Retina (tissue), 1 donor: ENCODE results near the gene TRIM45.
"Not testable (repeated sequence)": the region's sequence is repeated elsewhere in the genome, so short reads cannot be mapped to it uniquely, and the experiment has no call there.

ENCODE experiments used
- DNase-seq: peaks from one replicate; pipeline ENCODE4 v3.0.0-alpha.2; 2016

Gene TRIM45

DNA sequence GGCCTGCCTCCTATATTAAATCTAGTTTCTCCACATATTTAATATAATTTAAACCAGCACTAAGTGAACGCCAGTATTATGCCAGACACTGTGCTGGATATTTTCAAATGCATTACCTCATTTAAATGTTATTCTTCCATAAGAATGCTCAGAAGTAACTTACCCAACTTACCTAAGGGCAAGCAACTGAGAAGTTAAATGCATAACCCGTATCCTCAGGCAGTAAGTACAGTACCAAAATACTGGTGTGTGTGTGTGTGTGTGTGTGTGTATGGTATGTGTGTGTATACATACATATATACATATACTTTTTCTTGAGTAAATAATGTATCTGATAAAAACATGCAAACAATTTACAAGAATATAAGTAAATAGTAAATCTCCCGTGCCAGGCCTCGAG, 9.0 kb upstream of the TRIM45 start:
- no peak for DNase-seq

DNA sequence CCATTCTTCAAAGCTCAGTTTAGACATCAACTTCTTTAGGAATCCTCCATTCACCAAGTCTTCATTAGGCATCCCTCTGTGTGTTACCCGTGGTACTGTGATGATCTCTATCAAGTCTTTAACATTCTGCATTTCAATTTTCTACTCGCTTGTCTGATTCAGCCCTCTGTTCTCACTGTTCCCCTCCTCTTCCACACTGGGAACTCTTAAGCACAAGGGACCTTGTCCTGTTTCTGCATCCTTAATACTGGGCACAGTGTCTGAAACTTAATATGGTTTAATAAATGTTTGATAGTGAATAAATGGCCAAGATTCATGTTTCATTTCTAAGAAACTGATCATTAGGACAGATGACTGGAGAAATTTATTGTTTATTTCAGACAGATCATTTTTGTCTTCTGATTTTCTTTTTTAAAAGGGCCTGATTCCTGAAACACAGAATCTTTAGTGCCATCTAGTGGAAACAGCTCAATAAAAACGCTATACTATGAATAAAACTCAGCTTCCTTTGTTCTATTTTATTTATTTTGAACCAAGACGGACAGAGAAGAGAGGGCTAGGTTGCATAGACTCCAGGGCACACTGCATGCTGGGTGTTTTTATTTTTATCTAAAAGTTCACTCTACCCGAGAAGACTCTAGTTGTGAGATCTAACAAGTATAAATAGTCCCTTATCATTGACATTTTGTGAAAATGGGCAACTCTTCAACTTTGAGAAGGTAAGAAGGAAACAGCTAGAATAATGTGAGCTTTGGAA, 7.0 kb upstream of the TRIM45 start:
- peak; percentile 60 for DNase-seq

DNA sequence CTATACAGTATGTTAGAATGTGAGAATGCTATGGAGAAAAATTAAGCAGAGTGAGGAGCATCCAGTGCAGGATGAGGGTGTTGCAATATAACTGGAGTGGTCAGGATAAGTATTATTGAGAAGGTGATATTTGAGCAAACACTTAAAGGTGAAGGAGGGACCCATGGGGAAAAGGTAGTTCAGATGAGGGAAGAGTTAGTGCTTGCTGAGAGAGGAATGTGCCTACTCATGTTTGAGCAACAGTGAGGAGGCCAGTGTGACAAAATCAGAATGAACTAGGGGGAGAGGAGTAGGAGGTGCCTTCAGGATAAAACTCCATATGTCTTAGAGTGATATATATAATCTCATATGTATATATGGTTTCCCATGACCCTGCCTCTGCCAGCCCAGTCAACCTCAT, 6.2 kb upstream of the TRIM45 start:
- DNase-seq = no peak

DNA sequence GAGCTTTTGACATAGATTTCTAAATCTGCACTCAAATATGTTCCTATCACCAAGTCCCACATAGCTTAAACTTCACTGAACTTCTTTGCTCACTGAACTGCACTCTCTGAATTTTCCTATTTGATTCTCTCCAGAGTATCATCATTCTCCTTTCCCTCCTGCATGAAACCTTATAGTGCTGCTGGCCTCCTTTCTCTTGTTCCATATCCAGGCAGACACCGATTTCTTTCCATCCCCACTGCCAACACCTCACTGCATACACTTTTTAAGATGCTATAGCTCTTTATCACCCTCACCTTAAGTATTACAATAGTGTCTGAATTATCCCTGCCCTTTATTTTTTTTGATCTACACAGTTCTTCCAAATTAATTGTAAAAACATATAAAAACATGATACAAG, 3.1 kb upstream of the TRIM45 start:
- no peak for DNase-seq

DNA sequence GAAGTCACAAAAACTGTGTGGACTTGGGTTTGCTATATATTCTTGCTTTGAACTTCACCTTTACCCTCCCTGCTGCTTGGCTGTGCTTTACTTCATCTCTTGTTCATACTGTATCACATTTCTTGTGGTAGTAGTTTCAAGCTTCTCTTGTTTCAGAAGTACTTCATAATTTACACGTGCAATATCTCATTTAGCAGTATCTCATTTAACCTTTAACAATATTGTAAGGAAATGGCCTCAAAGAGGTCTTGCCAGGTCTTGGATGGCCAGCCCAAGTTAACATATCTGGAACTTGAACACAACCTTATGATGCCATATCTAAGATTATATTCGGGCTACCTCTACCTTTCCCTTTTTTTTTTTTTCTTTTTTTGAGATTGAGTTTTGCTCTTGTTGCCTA, 1.7 kb upstream of the TRIM45 start:
- DNase-seq = no peak

DNA sequence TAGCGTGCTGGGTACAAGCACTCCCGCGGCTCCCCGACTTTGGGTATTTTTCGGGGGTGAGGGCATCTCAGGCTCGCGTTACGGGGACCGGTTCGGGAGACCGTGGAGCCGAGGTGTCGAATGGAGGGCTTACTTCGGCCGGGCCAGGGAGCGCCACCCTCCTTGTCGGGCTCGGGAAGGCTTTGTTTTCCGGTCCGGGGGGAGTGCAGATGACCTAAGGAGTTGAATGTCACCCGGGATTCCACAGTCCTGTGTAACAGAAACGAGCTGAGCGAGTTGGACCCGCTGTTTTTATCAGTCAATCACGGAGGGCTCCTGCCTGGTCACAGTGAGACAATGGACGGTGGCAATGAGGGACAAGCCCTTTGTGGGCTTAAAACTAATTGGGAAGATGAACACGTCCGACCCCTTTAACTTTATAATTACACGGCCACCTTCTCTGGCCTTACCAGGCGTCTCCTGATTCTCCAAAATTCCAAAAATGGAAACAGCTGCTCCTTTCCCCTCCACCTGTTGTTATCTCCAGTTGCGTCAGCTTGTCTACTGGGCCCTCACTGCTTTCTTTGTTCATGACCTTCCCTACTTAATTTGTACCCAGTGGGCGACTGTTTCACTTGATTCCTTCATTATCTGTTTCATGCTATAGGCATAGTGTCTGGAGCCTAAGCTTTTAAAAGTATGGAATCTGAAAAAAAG, 929 bp upstream of the TRIM45 start:
- no peak for DNase-seq

DNA sequence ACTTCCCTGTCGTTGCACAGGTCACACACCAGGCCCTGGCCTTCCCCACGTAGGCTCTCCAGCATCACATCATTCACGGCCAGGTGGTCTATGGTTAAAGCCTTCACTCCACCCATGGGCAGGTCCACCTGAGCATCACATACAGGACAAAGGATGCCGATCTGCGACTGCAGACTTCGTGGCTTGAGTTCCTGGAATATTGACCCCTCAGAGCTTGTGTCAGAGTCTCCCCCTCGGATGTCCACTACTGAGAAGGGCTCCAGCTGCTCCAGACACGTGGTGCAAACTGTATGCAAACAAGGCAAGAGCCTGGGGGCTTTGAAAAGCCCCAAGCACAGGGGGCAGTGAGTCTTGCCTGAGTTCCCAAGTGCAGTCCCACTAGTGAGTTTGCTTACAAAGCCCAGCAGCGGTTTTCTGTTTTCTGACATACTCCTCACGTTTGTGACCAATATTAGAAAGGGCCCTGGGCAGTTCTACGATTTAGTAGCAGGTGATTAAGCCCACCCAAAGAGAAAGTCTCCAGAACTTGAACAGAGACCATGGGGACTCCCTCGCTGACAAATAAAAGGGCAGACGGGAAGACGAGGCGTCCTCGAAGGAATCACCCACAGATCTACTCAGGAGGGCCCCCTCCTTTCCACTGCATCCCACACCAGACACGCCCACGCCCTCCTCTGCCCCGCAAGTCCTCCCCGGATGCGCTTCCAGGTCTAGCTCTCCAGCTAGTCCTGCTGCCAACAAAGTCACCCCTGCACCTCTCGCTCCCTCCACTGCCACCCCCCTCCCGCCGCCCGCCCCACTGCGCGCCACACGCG, 568 bp downstream of the TRIM45 start:
- peak; percentile 66 for DNase-seq

DNA sequence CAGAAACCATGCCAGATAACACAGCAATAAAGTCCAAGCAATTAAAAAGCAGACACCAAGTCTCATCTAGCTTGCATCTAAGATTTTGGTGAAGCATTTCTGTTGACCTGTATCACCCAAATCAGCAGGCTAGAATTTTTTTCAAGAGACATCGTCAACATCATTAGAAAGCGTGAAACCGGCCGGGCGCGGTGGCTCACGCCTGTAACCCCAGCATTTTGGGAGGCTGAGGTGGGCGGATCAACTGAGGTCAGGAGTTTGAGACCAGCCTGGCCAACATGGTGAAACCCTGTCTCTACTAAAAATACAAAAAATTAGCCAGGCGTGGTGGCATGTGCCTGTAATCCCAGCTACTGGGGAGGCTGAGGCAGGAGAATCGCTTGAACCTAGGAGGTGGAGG, 2.4 kb downstream of the TRIM45 start:
- not testable (repeated sequence) for DNase-seq

DNA sequence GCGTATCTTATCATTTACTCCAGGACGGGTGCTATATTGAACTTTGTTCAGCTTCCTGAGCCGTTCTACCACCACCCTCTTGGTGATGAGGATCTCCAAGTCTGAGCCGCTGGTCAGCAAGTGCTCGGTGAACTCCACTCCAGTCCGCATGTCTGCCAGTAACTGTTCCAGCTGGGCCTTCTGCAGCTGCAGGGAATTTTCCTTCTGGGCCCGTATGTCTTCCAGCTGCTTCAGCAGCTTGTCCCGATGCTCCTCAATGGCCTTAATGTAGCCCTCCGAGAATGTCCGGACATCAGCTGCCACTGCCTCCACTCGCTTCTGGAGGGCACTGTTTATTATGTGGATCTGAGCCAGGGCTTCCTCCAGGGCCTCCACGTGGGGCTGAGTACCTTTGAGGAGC, 3.4 kb downstream of the TRIM45 start:
- DNase-seq = no peak

DNA sequence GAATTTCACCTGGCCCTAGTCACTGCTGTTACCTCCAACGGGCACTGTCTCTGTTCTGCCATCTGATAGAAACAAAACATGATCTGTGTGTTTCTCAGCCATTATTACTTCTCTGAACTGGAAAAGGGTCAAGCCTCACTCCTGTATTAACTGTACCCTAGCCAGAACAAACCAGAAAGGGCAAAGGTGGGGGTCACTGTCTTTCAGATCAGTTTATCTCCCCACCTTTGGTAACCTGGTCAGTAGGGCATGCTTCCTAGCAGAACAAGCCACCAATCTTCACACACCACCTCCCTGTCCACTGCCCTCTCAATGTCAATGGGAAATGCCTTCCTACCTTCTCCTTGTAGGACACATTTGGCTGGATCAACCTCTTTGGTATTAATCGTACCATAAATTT, 3.9 kb downstream of the TRIM45 start:
- DNase-seq = no peak

DNA sequence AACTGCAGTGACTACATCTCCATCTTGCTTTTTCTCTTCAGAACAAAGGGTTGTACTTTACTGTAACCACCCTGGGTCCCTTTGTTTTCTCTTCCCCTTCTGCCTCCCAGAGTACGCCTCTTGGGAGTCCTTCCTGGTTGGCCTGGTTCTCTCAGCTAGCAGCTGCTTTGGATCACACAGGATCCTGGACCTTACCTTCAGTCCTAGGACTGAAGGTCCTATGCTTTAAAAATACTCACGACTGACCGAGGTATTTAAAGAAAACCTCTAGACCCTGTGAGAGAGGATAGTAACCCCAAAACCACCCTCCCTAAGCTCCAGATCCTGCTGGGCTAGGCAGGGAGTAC, 4.8 kb downstream of the TRIM45 start:
- DNase-seq = no peak

DNA sequence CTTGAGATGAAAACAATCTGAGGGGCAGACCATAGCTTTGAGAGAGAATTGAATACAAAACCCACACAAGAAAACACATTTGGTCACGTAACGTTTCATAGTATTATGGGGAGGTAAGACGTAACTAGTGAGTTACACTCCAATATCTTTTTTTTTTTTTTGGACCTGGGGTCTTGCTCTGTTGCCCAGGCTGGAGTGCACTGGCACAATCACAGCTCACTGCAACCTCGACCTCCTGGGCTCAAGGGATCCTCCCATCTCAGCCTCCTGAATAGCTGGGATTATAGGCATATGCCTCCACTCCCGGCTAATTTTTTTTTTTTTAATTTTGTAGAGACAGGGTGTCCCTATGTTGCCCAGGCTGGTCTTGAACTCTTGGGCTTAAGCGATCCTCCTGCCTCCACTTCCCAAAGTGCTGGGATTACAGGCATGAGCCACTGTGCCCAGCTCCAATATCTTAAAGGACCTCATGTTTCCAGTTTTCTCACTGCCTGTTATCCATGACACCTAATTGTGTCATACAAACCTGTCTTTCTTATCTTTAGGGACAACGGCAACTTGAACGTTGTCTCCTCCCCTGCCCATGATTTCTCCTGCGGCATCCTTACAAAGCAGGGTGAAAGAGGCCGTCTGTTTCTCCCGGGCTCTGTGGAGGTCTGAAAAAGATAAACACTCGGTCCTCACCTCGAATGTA, 5.3 kb downstream of the TRIM45 start:
- DNase-seq = no peak

DNA sequence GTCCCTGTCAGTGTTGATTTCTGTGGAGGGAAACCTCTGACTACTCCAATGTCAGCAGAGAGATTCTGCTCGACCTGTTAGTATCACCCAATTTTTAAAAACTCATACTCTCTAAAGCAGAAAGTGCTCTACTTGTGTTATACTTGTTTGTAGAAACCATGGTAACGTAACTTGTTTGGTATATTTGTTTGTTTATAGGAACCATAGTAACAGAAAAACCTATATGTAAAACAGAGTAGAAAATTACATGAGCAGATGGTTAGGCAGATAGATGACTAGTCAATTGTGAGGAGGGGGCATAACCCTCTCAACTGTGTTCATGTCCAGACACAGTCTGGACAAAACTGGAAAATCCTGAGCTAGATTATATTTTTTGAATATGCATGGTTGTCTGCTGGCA, 6.7 kb downstream of the TRIM45 start:
- DNase-seq = no peak

DNA sequence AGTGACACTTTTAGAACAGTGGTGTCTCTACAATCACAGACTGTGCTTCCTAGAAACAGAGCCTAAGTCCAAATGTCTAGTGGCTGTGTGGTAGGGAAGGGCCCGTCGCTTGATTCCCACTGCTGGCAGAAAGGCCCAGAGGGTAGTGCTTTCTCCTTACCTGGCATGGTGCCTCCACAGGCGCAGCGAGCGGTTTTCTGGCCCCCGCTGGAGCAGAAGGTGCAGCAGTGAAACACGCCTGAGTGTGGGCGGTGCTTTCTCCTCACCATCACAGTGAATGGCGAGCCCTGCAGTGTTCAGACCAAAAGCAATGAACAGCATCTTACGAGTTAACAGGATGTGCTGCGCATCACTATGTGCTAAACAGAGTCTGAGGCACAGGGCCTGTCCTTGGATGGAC, 8.3 kb downstream of the TRIM45 start:
- no peak for DNase-seq

DNA sequence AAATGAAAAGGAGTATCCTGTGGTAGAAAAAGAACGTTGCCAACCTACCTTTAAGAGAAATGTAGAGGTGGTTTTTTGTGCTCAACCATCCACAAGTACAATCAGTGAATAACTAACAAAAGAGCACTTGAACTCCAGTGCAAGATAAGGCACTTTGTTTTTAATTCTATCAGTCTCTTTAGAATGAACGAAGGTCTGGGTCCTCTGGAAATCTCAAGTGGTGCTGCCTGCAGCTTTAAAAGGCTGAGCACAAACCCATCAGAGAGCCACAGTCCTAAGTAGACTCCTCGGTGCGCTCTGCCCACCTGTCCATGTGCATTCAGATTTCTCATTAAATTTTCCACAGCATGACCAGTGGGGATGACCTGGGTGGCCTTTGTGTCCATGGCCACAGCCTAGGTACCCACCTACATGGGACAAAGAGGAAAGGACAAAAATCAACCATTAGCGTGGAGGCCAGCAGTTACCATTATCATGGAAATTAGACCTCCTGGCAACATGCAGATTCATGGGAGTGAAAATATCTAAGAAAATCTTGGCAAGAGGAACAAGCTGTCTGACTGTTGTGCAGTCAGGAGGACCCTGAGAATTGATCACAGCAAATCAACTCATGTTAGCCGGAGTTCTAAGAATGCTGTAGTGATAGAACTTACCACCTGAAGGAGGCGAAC, 9.4 kb downstream of the TRIM45 start:
- DNase-seq = no peak

DNA sequence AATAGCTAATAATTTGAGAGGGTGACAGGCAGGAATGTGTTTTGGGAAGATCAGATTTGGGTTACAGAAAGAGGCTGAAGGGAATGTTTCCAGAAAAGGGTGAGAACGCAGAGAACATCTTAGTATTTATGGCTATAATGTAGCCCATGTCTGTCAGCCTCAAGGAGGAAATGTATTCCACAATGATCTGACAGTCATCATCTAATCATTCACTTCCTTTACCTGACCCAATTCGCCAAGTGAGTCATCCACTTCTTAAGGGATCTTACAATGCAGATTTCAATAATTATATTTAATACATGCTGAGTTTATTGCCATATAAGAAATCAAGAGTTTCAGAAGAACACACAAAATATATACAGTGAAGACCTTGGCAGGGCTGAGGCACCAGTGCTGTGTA, 10.8 kb downstream of the TRIM45 start:
- no peak for DNase-seq

DNA sequence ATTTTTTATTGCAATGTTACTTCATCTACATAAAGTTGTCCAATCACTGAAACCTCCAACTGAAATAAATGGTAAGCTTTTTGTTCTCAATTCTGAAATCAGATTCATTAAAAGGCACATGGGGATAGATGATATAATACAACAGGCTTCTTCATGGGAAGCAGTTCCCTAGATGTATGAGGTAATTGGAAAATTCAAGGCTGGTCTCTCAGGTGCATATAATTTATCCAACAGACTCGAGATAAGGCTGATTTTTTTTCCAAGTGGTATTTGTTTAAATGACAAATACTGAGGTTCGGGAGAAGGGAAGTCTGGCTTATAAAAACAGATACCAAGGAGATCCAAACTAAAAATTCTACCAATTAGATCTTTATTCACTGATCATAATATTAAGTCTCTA, 14.2 kb downstream of the TRIM45 start:
- DNase-seq = no peak

DNA sequence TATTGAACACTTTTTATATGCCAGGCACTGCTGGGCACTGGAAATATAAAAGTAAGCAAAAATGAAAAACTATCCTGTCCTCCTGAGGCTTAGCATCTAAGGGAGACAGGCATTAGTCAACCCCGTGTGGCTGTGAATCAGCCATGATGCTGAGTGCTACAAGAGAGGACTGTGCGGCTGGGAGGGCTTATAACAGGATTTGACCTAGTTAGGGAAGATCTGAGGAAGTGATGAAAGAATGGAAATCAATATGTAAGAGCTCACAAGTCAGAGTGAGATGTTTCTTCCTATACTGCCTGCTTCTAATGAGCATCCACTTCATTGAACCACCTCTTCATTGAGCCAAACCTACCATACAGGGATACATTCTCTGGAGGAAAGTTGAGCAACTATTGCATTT, 15.1 kb downstream of the TRIM45 start:
- no peak for DNase-seq

DNA sequence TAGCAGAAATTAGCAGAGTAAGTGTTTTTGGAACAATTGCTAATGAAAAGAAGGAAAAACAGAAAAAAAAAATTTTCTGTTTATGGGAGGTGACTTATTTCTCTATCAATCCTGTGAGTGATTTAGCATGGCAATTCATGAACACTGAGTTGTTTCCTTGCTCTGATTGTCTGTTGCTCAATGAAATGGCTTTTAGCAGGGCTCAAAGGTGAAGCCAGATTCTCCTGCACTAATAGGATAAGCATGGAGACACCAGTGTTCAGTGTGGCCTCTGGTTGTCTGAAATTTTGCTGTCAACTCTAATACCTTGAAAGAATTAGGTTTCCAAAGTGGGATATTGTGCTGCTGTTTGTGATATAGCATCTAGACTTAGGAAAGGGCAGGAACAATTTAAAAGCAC, 15.8 kb downstream of the TRIM45 start:
- no peak for DNase-seq

DNA sequence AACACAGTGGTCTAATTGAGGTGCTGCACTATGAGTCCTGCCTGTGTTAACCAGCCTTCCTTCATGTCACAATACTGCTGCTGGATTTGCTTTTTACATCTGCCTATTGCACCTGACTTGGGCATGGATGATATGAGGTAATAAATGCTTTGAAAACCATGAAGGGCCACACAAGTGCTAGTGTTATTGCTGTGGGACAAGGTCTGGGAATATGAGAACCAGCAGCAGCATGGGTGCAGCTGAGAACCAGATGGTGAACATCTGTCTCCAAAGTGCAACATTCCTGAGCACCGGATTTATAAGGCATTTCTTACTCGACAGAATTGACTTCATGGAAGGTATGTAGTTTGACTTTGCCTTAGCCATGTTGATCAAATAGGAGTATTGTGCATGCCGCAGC, 16.6 kb downstream of the TRIM45 start:
- no peak for DNase-seq

DNA sequence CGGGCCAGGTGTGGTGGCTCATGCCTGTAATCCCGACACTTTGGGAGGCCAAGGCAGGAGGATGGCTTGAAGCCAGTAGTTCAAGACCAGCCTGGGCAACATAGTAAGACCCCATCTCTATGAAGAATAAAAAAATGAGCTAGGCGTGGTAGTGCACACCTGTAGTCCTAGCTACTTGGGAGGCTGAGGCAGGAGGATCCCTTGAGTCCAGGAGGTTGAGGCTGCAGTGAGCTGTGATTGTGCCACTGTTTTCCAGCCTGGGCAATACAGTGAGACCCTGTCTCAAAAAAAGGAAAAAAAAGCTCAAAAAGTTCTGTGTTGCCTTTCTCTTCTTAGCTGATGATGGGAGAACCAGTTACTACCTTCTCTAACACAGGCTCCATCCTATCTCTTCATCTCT, 19.7 kb downstream of the TRIM45 start:
- DNase-seq = not testable (repeated sequence)

DNA sequence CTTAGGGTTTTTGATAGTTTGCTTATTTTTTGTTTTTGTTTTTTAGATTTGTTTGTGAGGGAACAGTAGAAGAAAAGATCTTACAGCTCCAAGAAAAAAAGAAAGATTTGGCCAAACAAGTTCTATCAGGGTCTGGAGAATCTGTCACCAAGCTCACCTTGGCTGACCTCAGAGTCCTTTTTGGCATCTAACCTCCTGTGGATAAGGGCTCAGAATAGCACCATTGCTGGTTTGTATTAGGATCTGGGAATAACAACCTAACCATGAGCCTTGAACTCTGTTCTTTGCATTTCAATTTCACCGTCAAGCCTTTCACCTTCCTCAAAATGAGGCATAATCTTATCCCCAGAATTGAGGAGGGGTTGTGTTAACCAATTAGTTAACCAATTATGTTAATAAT, 20.2 kb downstream of the TRIM45 start:
- DNase-seq = no peak
